ENCODE results near the gene PLAAT4.

Gene PLAAT4

GRCh38 chr11:63589000-63589399, 52.4 kb downstream of the PLAAT4 start:
- H3K4me1 Mint-ChIP-seq: no peaks in the 10 kb centered on the region
- H3K36me3 Mint-ChIP-seq (ENCODE audit: low read depth): peaks cover 4% of the 10 kb centered on the region
- no peak for ATAC-seq
- H3K9me3 Mint-ChIP-seq: no peaks in the 10 kb centered on the region
- DNase-seq: no peak
- no peak overlapping the region for H3K4me3 Mint-ChIP-seq
- H3K27me3 Mint-ChIP-seq: no peaks in the 10 kb centered on the region
- no peak overlapping the region for H3K27ac Mint-ChIP-seq

- H3K9me3 Mint-ChIP-seq: no peaks in the 10 kb centered on the region
- H3K4me3 Mint-ChIP-seq: no peak overlapping the region
- DNase-seq (no peak), ATAC-seq (no peak)
- no peak overlapping the region for H3K27ac Mint-ChIP-seq
- H3K4me1 Mint-ChIP-seq: no peaks in the 10 kb centered on the region
- H3K36me3 Mint-ChIP-seq (ENCODE audit: low read depth): peaks cover 4% of the 10 kb centered on the region
- H3K27me3 Mint-ChIP-seq: no peaks in the 10 kb centered on the region
These were observed 53.6 kb downstream of the PLAAT4 start for GRCh38 chr11:63590024-63590788.

- Mint-ChIP-seq H3K4me3 (no peak overlapping the region), H3K9me3 (no peaks in the 10 kb centered on the region), H3K4me1 (no peaks in the 10 kb centered on the region), H3K36me3 (ENCODE audit: low read depth) (no peaks in the 10 kb centered on the region), H3K27me3 (no peaks in the 10 kb centered on the region), H3K27ac (no peak overlapping the region)
- DNase-seq (no peak), ATAC-seq (no peak)
These were observed 56.4 kb downstream of the PLAAT4 start for GRCh38 chr11:63592975-63593395.

- no peaks in the 10 kb centered on the region for H3K9me3 Mint-ChIP-seq
- no peak overlapping the region for H3K27ac Mint-ChIP-seq
- DNase-seq (no peak), ATAC-seq (no peak)
- H3K4me3 Mint-ChIP-seq: no peak overlapping the region
- H3K4me1 Mint-ChIP-seq: no peaks in the 10 kb centered on the region
- H3K36me3 Mint-ChIP-seq (ENCODE audit: low read depth): no peaks in the 10 kb centered on the region
- H3K27me3 Mint-ChIP-seq: no peaks in the 10 kb centered on the region
These were observed 58.7 kb downstream of the PLAAT4 start for GRCh38 chr11:63595296-63595695.

Measured in activated naive CD8-positive, alpha-beta T cell treated with anti-CD3 and anti-CD28 coated beads, Interleukin-2, amount 50 U/mL, for 24 hours (primary cell).